Calu3 (cell line): Measurements from ENCODE around the gene ZDHHC19. TPM values are rescaled to one million over a fixed set of nuclear protein-coding genes. Genes with fewer than 3 reads are reported as not detected.
"Not testable (repeated sequence)": the region's sequence is repeated elsewhere in the genome, so short reads cannot be mapped to it uniquely, and the experiment has no call there.

Source experiments
- BruUV-seq: library from RNA; stranded (reverse); fragments of 400-500 nt; replicated peaks from 2 replicates; lab custom pipeline; 2021; lab: Mats Ljungman, UMichigan
- CTCF ChIA-PET: fragments of 300-600 bp; sonication (Branson Sonifier 250); formaldehyde crosslinking; loops from one replicate; lab custom pipeline; 2022; ENCODE audit warnings: antibody characterized with exemption; lab: Charles Lee
- DNase-seq: peaks from one replicate; pipeline ENCODE4 v3.0.0; 2022
- H3K27ac Mint-ChIP-seq: one replicate; pipeline ENCODE4 v1.8.0; 2022; ENCODE audit warnings: mixed read lengths; ENCODE audit not compliant: unreplicated experiment
- H3K27me3 Mint-ChIP-seq: one replicate; pipeline ENCODE4 v1.8.0; 2022; ENCODE audit warnings: mixed read lengths; ENCODE audit not compliant: unreplicated experiment
- H3K36me3 Mint-ChIP-seq: one replicate; pipeline ENCODE4 v1.8.0; 2022; ENCODE audit warnings: mild to moderate bottlenecking, moderate library complexity, mixed read lengths; ENCODE audit not compliant: insufficient read depth, unreplicated experiment
- H3K4me1 Mint-ChIP-seq: one replicate; pipeline ENCODE4 v1.8.0; 2022; ENCODE audit warnings: mild to moderate bottlenecking, low read depth, mixed read lengths; ENCODE audit not compliant: unreplicated experiment
- H3K4me3 Mint-ChIP-seq: one replicate; pipeline ENCODE4 v1.8.0; 2022; ENCODE audit warnings: mild to moderate bottlenecking, low read depth, moderate library complexity, mixed read lengths; ENCODE audit not compliant: unreplicated experiment
- H3K9me3 Mint-ChIP-seq: one replicate; pipeline ENCODE4 v1.8.0; 2022; ENCODE audit warnings: low read depth, mixed read lengths; ENCODE audit not compliant: unreplicated experiment
- CTCF ChIP-seq: fragments of 200-600 bp; IDR thresholded peaks from one replicate; pipeline ENCODE4 v1.8.0; 2022; ENCODE audit warnings: antibody characterized with exemption; ENCODE audit not compliant: unreplicated experiment
- intact Hi-C: fragments of 100-400 bp; cut with micrococcal nuclease; formaldehyde crosslinking; loops from one replicate; pipeline ENCODE4 v1.10.0; 2022; ENCODE audit not compliant: unreplicated experiment
- total RNA-seq: library from RNA; stranded (reverse); gene quantifications from 2 replicates; pipeline ENCODE4 v1.2.3, GENCODE V29; 2022

Gene ZDHHC19
- total RNA-seq, 1 experiment from 2014 or later, result not detected

- Mint-ChIP-seq H3K27me3 (no peaks in the 10 kb centered on the region), H3K4me1 (no peaks in the 10 kb centered on the region), H3K9me3 (no peaks in the 10 kb centered on the region), H3K36me3 (no peaks in the 10 kb centered on the region), H3K4me3 (no peak overlapping the region), H3K27ac (no peak overlapping the region)
- BruUV-seq, result no TSS peak
- intact Hi-C loops, result no loop called here
- CTCF ChIA-PET, result no interaction called here
- DNase-seq, result no peak
- no peak for TF ChIP-seq CTCF
Observed at GRCh38 chr3:196175722-196176121, 35.5 kb downstream of the ZDHHC19 start.

- Mint-ChIP-seq H3K27me3 (no peaks in the 10 kb centered on the region), H3K9me3 (no peaks in the 10 kb centered on the region), H3K4me1 (no peaks in the 10 kb centered on the region), H3K4me3 (no peak overlapping the region), H3K27ac (no peak overlapping the region), H3K36me3 (no peaks in the 10 kb centered on the region)
- BruUV-seq, result no TSS peak
- intact Hi-C loops, result no loop called here
- TF ChIP-seq CTCF, result no peak
- CTCF ChIA-PET, result no interaction called here
- DNase-seq, result no peak
Observed at GRCh38 chr3:196175116-196175625, 36.0 kb downstream of the ZDHHC19 start.

- Mint-ChIP-seq H3K4me1 (no peaks in the 10 kb centered on the region), H3K9me3 (no peaks in the 10 kb centered on the region), H3K36me3 (no peaks in the 10 kb centered on the region), H3K27me3 (no peaks in the 10 kb centered on the region), H3K4me3 (no peak overlapping the region), H3K27ac (no peak overlapping the region)
- CTCF ChIA-PET, result no interaction called here
- TF ChIP-seq CTCF, result no peak
- no TSS peak for BruUV-seq
- intact Hi-C loops, result no loop called here
- no peak for DNase-seq
Observed at GRCh38 chr3:196174652-196175051, 36.5 kb downstream of the ZDHHC19 start.

GRCh38 chr3:196170296-196170695 is 40.9 kb downstream of the ZDHHC19 start:
- BruUV-seq, CTCF ChIA-PET: not testable (repeated sequence)

GRCh38 chr3:196169836-196170240 is 41.4 kb downstream of the ZDHHC19 start:
- intact Hi-C loops, result no loop called here
- Mint-ChIP-seq H3K36me3 (no peaks in the 10 kb centered on the region), H3K9me3 (no peaks in the 10 kb centered on the region), H3K27me3 (no peaks in the 10 kb centered on the region), H3K4me1 (no peaks in the 10 kb centered on the region), H3K27ac (no peak overlapping the region), H3K4me3 (no peak overlapping the region)
- CTCF ChIA-PET, result no interaction called here
- DNase-seq, result no peak
- no TSS peak for BruUV-seq
- no peak for TF ChIP-seq CTCF

More at GRCh38 chr3:196170296-196170695, 40.9 kb downstream of the ZDHHC19 start:
- H3K36me3 Mint-ChIP-seq, H3K27me3 Mint-ChIP-seq, H3K27ac Mint-ChIP-seq, intact Hi-C loops, H3K9me3 Mint-ChIP-seq, H3K4me3 Mint-ChIP-seq, DNase-seq, H3K4me1 Mint-ChIP-seq: not testable (repeated sequence)
